Heart left ventricle (tissue), 16 donors: ENCODE measurements around the gene SH2D3C. TPM values are rescaled to one million over a fixed set of nuclear protein-coding genes. Genes with fewer than 3 reads are reported as not detected.

ENCODE experiments used
- ATAC-seq, 4 donors: fragments of 200-7000 bp; cut with Tn5 transposase; one replicate each; pipeline ENCODE4 v1.9.1; 2020 to 2022; ENCODE audit warnings: moderate library complexity in 4 of 4, mild to moderate bottlenecking in 3 of 4, moderate number of reproducible peaks in 1 of 4
- DNase-seq, 5 donors: peaks; one replicate each; pipeline ENCODE4 v3.0.0-alpha.2; 2020
- H3K27ac ChIP-seq, 12 donors: fragments of 200-600 bp; sonication (generic) in 4 of 12; one replicate each; pipeline versions ENCODE4 v1.5.0 to v1.8.0; 2016 to 2022; ENCODE audit warnings: mild to moderate bottlenecking in 2 of 12
- H3K27me3 ChIP-seq, 9 donors: fragments of 200-600 bp; sonication (generic) in 2 of 9; one replicate each; pipeline versions ENCODE4 v1.5.1 to v1.8.0; 2016 to 2022; ENCODE audit warnings: mild to moderate bottlenecking in 3 of 9
- H3K36me3 ChIP-seq, 9 donors: fragments of 200-600 bp; sonication (generic) in 2 of 9; one replicate each; pipeline versions ENCODE4 v1.5.0 to v1.8.0; 2018 to 2022; ENCODE audit warnings: mild to moderate bottlenecking in 2 of 9
- H3K4me1 ChIP-seq, 12 donors: fragments of 200-600 bp; sonication (generic) in 4 of 12; one replicate each; pipeline versions ENCODE4 v1.5.0 to v1.8.0; 2016 to 2022; ENCODE audit warnings: mild to moderate bottlenecking in 3 of 12
- H3K4me3 ChIP-seq, 12 donors: fragments of 200-600 bp; sonication (generic) in 4 of 12; one replicate each; pipeline versions ENCODE4 v1.5.0 to v1.8.0; 2017 to 2022; ENCODE audit warnings: mild to moderate bottlenecking in 9 of 12, moderate library complexity in 4 of 12
- H3K9me3 ChIP-seq, 12 donors: fragments of 200-600 bp; sonication (generic) in 4 of 12; one replicate each; pipeline versions ENCODE4 v1.5.0 to v1.8.0; 2016 to 2022; ENCODE audit warnings: mild to moderate bottlenecking in 1 of 12
- CTCF ChIP-seq, 12 donors: fragments of 200-600 bp; sonication (generic) in 4 of 12; IDR thresholded peaks; one replicate each; pipeline versions ENCODE4 v1.5.0 to v1.8.0; 2018 to 2022; ENCODE audit warnings: antibody characterized with exemption in 12 of 12, mild to moderate bottlenecking in 5 of 12
- POLR2A ChIP-seq, 2 donors: fragments of 450-650 bp; IDR thresholded peaks; one replicate each; pipeline ENCODE4 v1.6.1; 2017; ENCODE audit warnings: antibody characterized with exemption in 2 of 2, mild to moderate bottlenecking in 2 of 2, moderate library complexity in 2 of 2
- WGBS, 4 donors: extraction: QIAGEN DNeasy Blood & Tissue Kit in 2 of 4; methylation state at CpG; one replicate each; pipeline versions ENCODE4 v1.1.5 to v1.1.7; 2013 to 2018; 5-methylcytosine and 5-hydroxymethylcytosine counted together
- intact Hi-C, 10 donors: fragments of 100-400 bp; cut with DNase I; formaldehyde crosslinking; loops; one replicate each; pipeline versions ENCODE4 v1.11.1 to v1.14.2; 2022
- polyA plus RNA-seq, 2 donors: library from polyadenylated mRNA; stranded (reverse); fragments of 200-250 nt; gene quantifications; one replicate each; pipeline ENCODE4 v1.2.3, GENCODE V29; 2013
- total RNA-seq, 9 donors: library from RNA; depleted of rRNA in 2 of 9; stranded (reverse); fragments of >200 nt in 2 of 9; fragmentation: NEBNext Ultra II Directional in 3 of 9; extraction: Animal tissue kit (Norgen Biotek cat#: 25700) in 3 of 9; gene quantifications; one replicate each; pipeline versions ENCODE4 v1.1.0 to v1.2.4, GENCODE V29; 2016 to 2023
- donor health status: ischemic (EF 13 %, LVEDD 7.1; RV severe dilation, severe dysfunction).
- donor health status: healthy with polysubstance abuse.
- donor health status: DM: no; HTN: yes; CAD: no.
- donor health status: DM: no; HTN: no; CAD: no.
- donor health status: ischemic (EF 25% LVEDD 6.9; RV normal size, moderate dysfunction).
- donor health status: ischemic (EF 25% LVEDD 5.7; RV mildly dilated, moderate dysfunction).
- donor health status: healthy.
- donor health status: DM: yes; HTN: yes; CAD: no.
- donor health status: ischemic (EF 35%, LVEDD 5.7; RV mildly dilated, moderate dysfunction).
- donor health status: nonischemic (EF 11% LVEDD 7.7; RV severe dilation, severe dysfunction).
- donor health status: DM: yes; HTN: yes; CAD: no.
- donor health status: PGD.
- donor health status: ischemic (EF 29% LVEDD 5.4; RV normal size, mild dysfunction).
- donor health status: nonischemic (EF 23%, LVEDD 6.1; RV moderate dilation, normal function).

SH2D3C gene
- total and polyA plus RNA-seq, 11 donors, result 13.7 to 38.9 (median 21.0) TPM

GRCh38 chr9:127809002-127809539 lies 30.6 kb upstream of the SH2D3C start:
- H3K27ac ChIP-seq, result peak overlapping the region in 8 of 12 donors; percentile 6 to 76 (median 46)
- 36 to 59% (median 52%) methylated on average over 9 of the region's 9 CpGs for WGBS, 4 donors
- TF ChIP-seq CTCF (IDR thresholded peaks at IDR 0.05), result no peak
- no peak for TF ChIP-seq POLR2A (IDR thresholded peaks at IDR 0.05)
- no peak for DNase-seq
- peak overlapping the region in 1 of 12 donors; percentile 25 for H3K4me3 ChIP-seq
- peaks cover under 1 to 31% (median 11%) of the 10 kb centered on the region in 12 donors for H3K4me1 ChIP-seq
- H3K27me3 ChIP-seq, result no peaks in the 10 kb centered on the region
- peaks cover 0 to 90% (median 80%) of the 10 kb centered on the region in 9 donors for H3K36me3 ChIP-seq
- ATAC-seq, result peak in 3 of 4 donors; percentile 26 to 31 (median 29)
- no peaks in the 10 kb centered on the region for H3K9me3 ChIP-seq
- intact Hi-C loops, result no loop called here

DNA sequence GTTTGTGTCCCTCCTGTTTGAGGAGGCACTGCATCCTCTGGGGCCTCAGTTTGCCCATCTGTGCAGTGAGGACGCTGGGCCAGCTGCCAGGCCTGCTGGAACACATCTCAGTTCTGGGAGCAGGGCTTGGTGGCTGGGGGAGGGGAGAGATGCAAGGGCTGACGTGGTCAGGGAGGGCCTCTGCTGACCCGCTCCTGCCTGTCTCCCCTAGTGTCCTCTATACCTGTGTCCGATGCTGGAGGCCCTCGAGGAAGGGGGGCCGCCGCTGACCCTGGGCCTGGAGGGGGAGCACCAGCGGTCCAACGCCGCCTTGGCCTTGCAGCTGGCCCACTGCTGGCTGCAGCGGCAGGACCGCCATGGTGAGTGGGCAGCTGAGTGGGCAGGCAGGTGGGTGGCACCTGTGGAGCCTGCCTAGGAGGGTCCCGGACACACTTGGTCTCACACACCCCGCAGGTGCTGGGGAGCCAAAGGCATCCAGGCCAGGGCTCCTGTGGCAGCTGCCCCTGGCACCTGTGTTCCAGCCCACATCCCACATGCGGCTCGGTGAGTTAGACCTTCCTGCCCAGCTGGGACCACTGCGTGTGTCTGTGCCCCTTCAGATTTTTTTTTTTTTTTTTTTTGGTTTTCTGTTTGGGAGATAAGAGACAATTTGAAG lies 30.0 kb upstream of the SH2D3C start:
- WGBS, 4 donors, result 85 to 87% (median 87%) methylated on average over 8 to 17 of the region's 17 CpGs
- TF ChIP-seq CTCF (IDR thresholded peaks at IDR 0.05) (no peak), POLR2A (IDR thresholded peaks at IDR 0.05) (no peak)
- Histone ChIP-seq H3K4me1 (peaks cover 5 to 31% (median 16%) of the 10 kb centered on the region in 12 donors), H3K4me3 (no peak overlapping the region), H3K9me3 (no peaks in the 10 kb centered on the region), H3K36me3 (peaks cover 0 to 84% (median 74%) of the 10 kb centered on the region in 9 donors), H3K27ac (peak overlapping the region in 7 of 12 donors; percentile 6 to 76 (median 42)), H3K27me3 (no peaks in the 10 kb centered on the region)
- intact Hi-C loops, result no loop called here
- DNase-seq (no peak), ATAC-seq (peak in 1 of 4 donors; percentile 4)

- Histone ChIP-seq H3K4me3 (no peak overlapping the region), H3K27me3 (no peaks in the 10 kb centered on the region), H3K9me3 (no peaks in the 10 kb centered on the region), H3K4me1 (peaks cover 5 to 40% (median 21%) of the 10 kb centered on the region in 12 donors), H3K36me3 (peaks cover 0 to 68% (median 59%) of the 10 kb centered on the region in 9 donors), H3K27ac (no peak overlapping the region)
- no peak for ATAC-seq
- intact Hi-C loops, result no loop called here
- no peak for DNase-seq
- TF ChIP-seq CTCF (IDR thresholded peaks at IDR 0.05) (no peak), POLR2A (IDR thresholded peaks at IDR 0.05) (no peak)
- 94 to 99% (median 96%) methylated on average over 7 to 14 of the region's 14 CpGs for WGBS, 4 donors
Observed at GRCh38 chr9:127806871-127807270, 28.4 kb upstream of the SH2D3C start.

DNA sequence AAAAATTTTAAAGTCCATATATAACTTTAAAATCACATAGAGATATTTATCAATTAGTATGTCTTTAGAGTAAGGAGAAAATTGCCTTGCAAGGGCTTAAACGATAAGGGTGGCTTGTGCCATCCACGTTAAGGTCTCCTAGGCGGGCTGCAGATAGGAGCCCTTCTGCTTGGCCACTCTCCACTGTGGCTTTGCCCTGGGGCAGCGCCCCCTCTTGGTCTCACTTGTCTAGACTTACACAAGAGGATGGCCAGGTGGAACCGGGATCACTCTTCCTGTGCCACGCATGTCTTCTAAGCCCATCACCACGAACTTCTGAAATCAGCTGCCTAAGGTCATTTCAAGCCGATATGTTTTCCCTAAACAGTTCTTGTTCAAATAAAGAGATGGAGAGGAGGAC lies 27.2 kb upstream of the SH2D3C start:
- H3K4me1 ChIP-seq, result peaks cover 5 to 42% (median 22%) of the 10 kb centered on the region in 12 donors
- ATAC-seq (no peak), DNase-seq (peak in 2 of 5 donors; percentile 23 to 53)
- H3K36me3 ChIP-seq, result peaks cover 0 to 62% (median 47%) of the 10 kb centered on the region in 9 donors
- H3K27ac ChIP-seq, result no peak overlapping the region
- H3K27me3 ChIP-seq, result no peaks in the 10 kb centered on the region
- peak in 9 of 12 donors; percentile 4 to 43 (median 23) for TF ChIP-seq CTCF (IDR thresholded peaks at IDR 0.05)
- TF ChIP-seq POLR2A (IDR thresholded peaks at IDR 0.05), result no peak
- WGBS, 4 donors, result 69 to 83% (median 73%) methylated on average over 8 of the region's 8 CpGs
- intact Hi-C loops, result no loop called here
- H3K9me3 ChIP-seq, result no peaks in the 10 kb centered on the region
- no peak overlapping the region for H3K4me3 ChIP-seq
